ENCODE results near the gene POLD3.

The POLD3 gene

GRCh38 chr11:74675761-74676160 is 83.4 kb downstream of the POLD3 start:
- ATAC-seq: no peak
- TF ChIP-seq ZFP3 (CRISPR knock-in tag; IDR thresholded peaks at IDR 0.05): no peak
- TF ChIP-seq TCF4 (CRISPR knock-in tag; IDR thresholded peaks at IDR 0.05; ENCODE audit: borderline replicate concordance): no peak
- TF ChIP-seq ZNF565 (CRISPR knock-in tag; conservative IDR thresholded peaks at IDR 0.05; ENCODE audit: low read depth): no peak
- no peak for TF ChIP-seq ZFP30 (CRISPR knock-in tag; IDR thresholded peaks at IDR 0.05)
- no peak for TF ChIP-seq ESRRG (CRISPR knock-in tag; IDR thresholded peaks at IDR 0.05)
- no peak for TF ChIP-seq OSR1 (CRISPR knock-in tag; IDR thresholded peaks at IDR 0.05)
- no peak for TF ChIP-seq BACH2 (CRISPR knock-in tag; IDR thresholded peaks at IDR 0.05; ENCODE audit: borderline replicate concordance)
- no peak for TF ChIP-seq PPARA (CRISPR knock-in tag; IDR thresholded peaks at IDR 0.05; ENCODE audit: borderline replicate concordance)
- TF ChIP-seq CSDC2 (CRISPR knock-in tag; IDR thresholded peaks at IDR 0.05): no peak
- TF ChIP-seq CSRNP3 (CRISPR knock-in tag; IDR thresholded peaks at IDR 0.05): no peak
- no peak for TF ChIP-seq TSHZ2 (CRISPR knock-in tag; IDR thresholded peaks at IDR 0.05)
- no peak for TF ChIP-seq ZNF70 (CRISPR knock-in tag; IDR thresholded peaks at IDR 0.05)

GRCh38 chr11:74676596-74676995 is 84.2 kb downstream of the POLD3 start:
- TF ChIP-seq POU6F1 (CRISPR knock-in tag; IDR thresholded peaks at IDR 0.05; ENCODE audit: borderline replicate concordance, low read depth) (no peak), ISL1 (CRISPR knock-in tag; IDR thresholded peaks at IDR 0.05) (no peak), TSHZ2 (CRISPR knock-in tag; IDR thresholded peaks at IDR 0.05) (no peak), CSDC2 (CRISPR knock-in tag; IDR thresholded peaks at IDR 0.05) (no peak), TCF4 (CRISPR knock-in tag; IDR thresholded peaks at IDR 0.05; ENCODE audit: borderline replicate concordance) (no peak), ZNF70 (CRISPR knock-in tag; IDR thresholded peaks at IDR 0.05) (no peak), PPARA (CRISPR knock-in tag; IDR thresholded peaks at IDR 0.05; ENCODE audit: borderline replicate concordance) (no peak), ZNF565 (CRISPR knock-in tag; conservative IDR thresholded peaks at IDR 0.05; ENCODE audit: low read depth) (no peak), CSRNP3 (CRISPR knock-in tag; IDR thresholded peaks at IDR 0.05) (no peak), PATZ1 (CRISPR knock-in tag; IDR thresholded peaks at IDR 0.05; ENCODE audit: borderline replicate concordance) (no peak), ZFP30 (CRISPR knock-in tag; IDR thresholded peaks at IDR 0.05) (no peak)
- ATAC-seq: no peak

GRCh38 chr11:74677131-74677530 is 84.7 kb downstream of the POLD3 start:
- ATAC-seq: no peak
- TF ChIP-seq PPARA (CRISPR knock-in tag; IDR thresholded peaks at IDR 0.05; ENCODE audit: borderline replicate concordance) (no peak), GLIS3 (CRISPR knock-in tag; IDR thresholded peaks at IDR 0.05) (no peak), TSHZ2 (CRISPR knock-in tag; IDR thresholded peaks at IDR 0.05) (no peak), TCF4 (CRISPR knock-in tag; IDR thresholded peaks at IDR 0.05; ENCODE audit: borderline replicate concordance) (no peak), RARB (CRISPR knock-in tag; IDR thresholded peaks at IDR 0.05) (no peak), SNAI2 (CRISPR knock-in tag; IDR thresholded peaks at IDR 0.05) (no peak), PATZ1 (CRISPR knock-in tag; IDR thresholded peaks at IDR 0.05; ENCODE audit: borderline replicate concordance) (no peak)
